Endothelial cell of umbilical vein (primary cell): ENCODE results near the gene SEMA3E. TPM values are rescaled to one million over a fixed set of nuclear protein-coding genes. Genes with fewer than 3 reads are reported as not detected.

Experiments
- BruUV-seq: library from RNA; stranded (reverse); fragments of 400-500 nt; replicated peaks from 2 replicates; lab custom pipeline; 2021; lab: Mats Ljungman, UMichigan
- CTCF ChIA-PET: fragments of 300-600, 350-600 bp; sonication (Branson Sonifier 250); formaldehyde crosslinking; loops from one replicate; lab custom pipeline; 2021; ENCODE audit warnings: antibody characterized with exemption, inconsistent platforms; lab: Charles Lee
- POLR2A ChIA-PET: fragments of 300-600, 350-600 bp; sonication (Branson Sonifier 250); formaldehyde crosslinking; loops from one replicate; lab custom pipeline; 2021; ENCODE audit warnings: antibody characterized with exemption, inconsistent platforms; lab: Charles Lee
- DNase-seq: peaks from one replicate; pipeline ENCODE4 v3.0.0-alpha.2; 2011; ENCODE audit warnings: low read depth, low spot score
- FAIRE-seq: peaks from 2 replicates; lab custom pipeline; 2011; peaks lifted over from hg19 to GRCh38; lab: Jason Lieb, UNC
- H2AFZ ChIP-seq: 2 replicates; pipeline ENCODE4 v1.6.0; 2012; ENCODE audit warnings: low read depth, low read length, control low read depth, inconsistent platforms
- H3K27ac ChIP-seq: 2 replicates; pipeline ENCODE4 v1.5.1; 2011; ENCODE audit warnings: low read depth, mild to moderate bottlenecking, control low read depth, low read length, moderate library complexity; ENCODE audit not compliant: insufficient read depth
- H3K27me3 ChIP-seq, 2 experiments: 2 replicates each; pipeline versions ENCODE4 v1.6.0 to v1.6.1; 2011; ENCODE audit warnings: low read length in 2 of 2, mixed read lengths in 1 of 2; ENCODE audit not compliant: control insufficient read depth in 2 of 2, insufficient read depth in 2 of 2
- H3K36me3 ChIP-seq, 2 experiments: 2 replicates in 1 of 2; 3 replicates in 1 of 2; pipeline ENCODE4 v1.5.1; 2011; ENCODE audit warnings: low read length in 2 of 2, mild to moderate bottlenecking in 1 of 2, moderate library complexity in 1 of 2; ENCODE audit not compliant: control insufficient read depth in 2 of 2, insufficient read depth in 2 of 2; ENCODE audit errors: extremely low read depth in 1 of 2
- H3K4me1 ChIP-seq: 3 replicates; pipeline ENCODE4 v1.5.1; 2011; ENCODE audit warnings: mild to moderate bottlenecking, low read length; ENCODE audit not compliant: control insufficient read depth, insufficient read depth; ENCODE audit errors: extremely low read depth
- H3K4me2 ChIP-seq: 2 replicates; pipeline ENCODE4 v1.6.1; 2011; ENCODE audit warnings: low read length, control low read depth, mixed read lengths; ENCODE audit not compliant: insufficient read depth
- H3K4me3 ChIP-seq, 3 experiments: fragments of 200-600 bp in 1 of 3; sonication (generic), shearing (Covaris generic) in 1 of 3; replicated peaks in 1 of 3; 2 replicates each; pipeline ENCODE4 v1.5.1; 2011 to 2016; ENCODE audit warnings: control low read depth in 3 of 3, low read length in 3 of 3, mild to moderate bottlenecking in 2 of 3, inconsistent platforms in 1 of 3, low read depth in 1 of 3, moderate library complexity in 1 of 3; ENCODE audit not compliant: insufficient read depth in 1 of 3
- H3K79me2 ChIP-seq: 2 replicates; pipeline ENCODE4 v1.6.0; 2012; ENCODE audit warnings: low read length, inconsistent platforms; ENCODE audit not compliant: control insufficient read depth, insufficient read depth
- H3K9ac ChIP-seq: replicated peaks from 2 replicates; pipeline ENCODE3; 2011; ENCODE audit warnings: low read length, control low read depth; ENCODE audit not compliant: insufficient read depth; ENCODE audit errors: extremely low read depth
- H3K9me1 ChIP-seq: replicated peaks from 3 replicates; pipeline ENCODE4 v1.6.0; 2011; ENCODE audit warnings: mild to moderate bottlenecking, low read length; ENCODE audit not compliant: control insufficient read depth, insufficient read depth; ENCODE audit errors: extremely low read depth
- H3K9me3 ChIP-seq: replicated peaks from 2 replicates; pipeline ENCODE4 v1.5.1; 2012; ENCODE audit warnings: low read length, inconsistent platforms; ENCODE audit not compliant: control insufficient read depth, insufficient read depth
- H4K20me1 ChIP-seq: replicated peaks from 2 replicates; pipeline ENCODE3; 2011; ENCODE audit warnings: mild to moderate bottlenecking, low read length; ENCODE audit not compliant: control insufficient read depth, insufficient read depth; ENCODE audit errors: extremely low read depth
- CTCF ChIP-seq, 2 donors: IDR thresholded peaks; 1 replicate in 1 of 2; 2 replicates in 1 of 2; pipeline ENCODE4 v1.5.1; 2011; ENCODE audit warnings: low read length in 2 of 2, mild to moderate bottlenecking in 2 of 2, moderate library complexity in 2 of 2, control low read depth in 1 of 2, inconsistent platforms in 1 of 2, low read depth in 1 of 2; ENCODE audit not compliant: insufficient read depth in 1 of 2; ENCODE audit errors: extremely low read depth in 1 of 2
- EZH2 ChIP-seq: IDR thresholded peaks from 2 replicates; pipeline ENCODE4 v1.6.1; 2012; ENCODE audit warnings: borderline replicate concordance, low read depth, mild to moderate bottlenecking, moderate library complexity, low read length, inconsistent platforms; ENCODE audit not compliant: severe bottlenecking
- FOS ChIP-seq: IDR thresholded peaks from 2 replicates; pipeline ENCODE4 v1.6.1; 2011; ENCODE audit warnings: mild to moderate bottlenecking, low read length, moderate library complexity, borderline replicate concordance; ENCODE audit not compliant: insufficient read depth
- GATA2 ChIP-seq: IDR thresholded peaks from 2 replicates; pipeline ENCODE4 v1.7.0; 2011; ENCODE audit warnings: low read depth, mild to moderate bottlenecking, moderate library complexity, mixed read lengths, low read length; ENCODE audit not compliant: insufficient read length, insufficient read depth
- JUN ChIP-seq: IDR thresholded peaks from 2 replicates; pipeline ENCODE4 v1.6.1; 2011; ENCODE audit warnings: borderline replicate concordance, low read depth; ENCODE audit not compliant: insufficient read length, insufficient read depth
- MYC ChIP-seq: IDR thresholded peaks from one replicate; pipeline ENCODE4 v1.6.1; 2011; ENCODE audit warnings: mild to moderate bottlenecking, low read depth, low read length
- POLR2A ChIP-seq: IDR thresholded peaks from 2 replicates; pipeline ENCODE4 v1.6.1; 2012; ENCODE audit warnings: low read depth, mild to moderate bottlenecking, control low read depth, low read length
- POLR2AphosphoS5 ChIP-seq: IDR thresholded peaks from 2 replicates; pipeline ENCODE4 v1.6.1; 2012; ENCODE audit warnings: low read depth, mild to moderate bottlenecking, control low read depth, low read length, moderate library complexity; ENCODE audit not compliant: insufficient read depth
- dilution Hi-C: fragments of 300-500 bp; cut with MboI; formaldehyde crosslinking; loops from one replicate; pipeline ENCODE4 v1.15.0; 2019; ENCODE audit warnings: low sequenced_read_pairs; ENCODE audit not compliant: extremely low pct_ligation_motif_present
- intact Hi-C: fragments of 100-400 bp; cut with micrococcal nuclease; formaldehyde crosslinking; loops from one replicate; pipeline ENCODE4 v1.10.0; 2022
- polyA plus RNA-seq, 4 experiments: library from polyadenylated mRNA; depleted of rRNA in 3 of 4; stranded (reverse) in 3 of 4; unstranded in 1 of 4; fragments of >200 nt; gene quantifications; 2 replicates each; pipeline versions ENCODE4 v1.2.1 to v1.2.3, GENCODE V29; 2011 to 2012; ENCODE audit warnings: missing spikeins in 1 of 4
- total RNA-seq: library from RNA; stranded (reverse); gene quantifications from 2 replicates; pipeline ENCODE4 v1.2.3, GENCODE V29; 2021
- TF ChIP-seq, protein P1 (sequence below): IDR thresholded peaks from 2 replicates; pipeline ENCODE4 v1.6.1; 2011; ENCODE audit not compliant: insufficient read depth, insufficient read length

SEMA3E gene
- total and polyA plus RNA-seq, 2 donors (not counting 3 experiments of a cell fraction or from before 2014, with no cell fraction given) = not detected

GRCh38 chr7:83447681-83448080 lies 201.3 kb downstream of the SEMA3E start:
- H3K79me2 ChIP-seq = no peaks in the 10 kb centered on the region
- POLR2A ChIA-PET = no interaction called here
- DNase-seq (no peak), FAIRE-seq (no peak)
- no peaks in the 10 kb centered on the region for H3K9me1 ChIP-seq
- H3K4me1 ChIP-seq = no peaks in the 10 kb centered on the region
- TF ChIP-seq, protein P1, sequence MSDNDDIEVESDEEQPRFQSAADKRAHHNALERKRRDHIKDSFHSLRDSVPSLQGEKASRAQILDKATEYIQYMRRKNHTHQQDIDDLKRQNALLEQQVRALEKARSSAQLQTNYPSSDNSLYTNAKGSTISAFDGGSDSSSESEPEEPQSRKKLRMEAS = no peak
- no peak for TF ChIP-seq MYC
- TF ChIP-seq GATA2 = no peak
- TF ChIP-seq JUN = no peak
- no peak for TF ChIP-seq FOS
- TF ChIP-seq POLR2A = no peak
- TF ChIP-seq CTCF (IDR thresholded peaks at IDR 0.05; ENCODE audit: extremely low read depth in 1 of 2, insufficient read depth in 1 of 2, low read depth in 1 of 2, low read length in 2 of 2) = no peak
- TF ChIP-seq EZH2 = no peak
- TF ChIP-seq POLR2AphosphoS5 = no peak
- no peak overlapping the region for H3K9ac ChIP-seq
- intact Hi-C loops (no loop called here), dilution Hi-C loops (no loop called here)
- H3K4me2 ChIP-seq = no peak overlapping the region
- no peaks in the 10 kb centered on the region for H3K36me3 ChIP-seq
- no peak overlapping the region for H3K27ac ChIP-seq
- H3K27me3 ChIP-seq = peaks cover 4 to 7% of the 10 kb centered on the region in 2 experiments
- no peak overlapping the region for H3K4me3 ChIP-seq
- no peaks in the 10 kb centered on the region for H4K20me1 ChIP-seq
- H3K9me3 ChIP-seq = no peaks in the 10 kb centered on the region
- CTCF ChIA-PET = interaction anchor here (1.4 kb wide), 1 partner anchor 202 kb away, joined by 3 read pairs; no protein-coding TSS in a partner anchor
- H2AFZ ChIP-seq = no peak overlapping the region
- BruUV-seq = no TSS peak
